ENCODE measurements around the gene LY6G6C.
"Not testable (repeated sequence)": the region's sequence is repeated elsewhere in the genome, so short reads cannot be mapped to it uniquely, and the experiment has no call there.

LY6G6C gene

GRCh38 chr6:31718265-31718664, 3.3 kb downstream of the LY6G6C start:
- H3K4me2 ChIP-seq: no peak overlapping the region
- no peaks in the 10 kb centered on the region for H3K27me3 ChIP-seq
- H3K4me3 ChIP-seq: no peak overlapping the region
- no peak overlapping the region for H3K27ac ChIP-seq
- H3K36me3 ChIP-seq: no peaks in the 10 kb centered on the region
- no peaks in the 10 kb centered on the region for H3K9me3 ChIP-seq
- H3K4me1 ChIP-seq: peaks cover 44% of the 10 kb centered on the region
- no peaks in the 10 kb centered on the region for H4K20me1 ChIP-seq
- TF ChIP-seq Cebpa-rat (IDR thresholded peaks at IDR 0.05): no peak
- H3K9ac ChIP-seq: no peak overlapping the region

GRCh38 chr6:31717499-31718222, 3.9 kb downstream of the LY6G6C start:
- Histone ChIP-seq H3K27ac (no peak overlapping the region), H3K4me3 (no peak overlapping the region), H3K4me1 (peaks cover 44% of the 10 kb centered on the region), H3K36me3 (no peaks in the 10 kb centered on the region), H3K27me3 (no peaks in the 10 kb centered on the region), H3K4me2 (no peak overlapping the region), H3K9me3 (no peaks in the 10 kb centered on the region), H4K20me1 (no peaks in the 10 kb centered on the region), H3K9ac (no peak overlapping the region)
- TF ChIP-seq Cebpa-rat (IDR thresholded peaks at IDR 0.05): no peak

- peak within 1 kb of the TSS; percentile 55 for H3K4me2 ChIP-seq
- peak within 1 kb of the TSS; percentile 63 for H3K27ac ChIP-seq
- no peak for TF ChIP-seq Cebpa-rat (IDR thresholded peaks at IDR 0.05)
- H3K27me3 ChIP-seq: no peaks in the 10 kb centered on the region
- H3K9me3 ChIP-seq: no peaks in the 10 kb centered on the region
- H4K20me1 ChIP-seq: no peaks in the 10 kb centered on the region
- H3K36me3 ChIP-seq: no peaks in the 10 kb centered on the region
- H3K4me1 ChIP-seq: peaks cover 52% of the 10 kb centered on the region
- H3K9ac ChIP-seq: peak within 1 kb of the TSS; percentile 55
- H3K4me3 ChIP-seq: no peak within 1 kb of the TSS
These were observed 6.3 kb downstream of the LY6G6C start, which contains the start of gene LY6G6D for GRCh38 chr6:31715022-31715958. TSS of gene LY6G6D (plus strand) at chr6:31715348. CDS start at chr6:31715356, 8 bp downstream.

GRCh38 chr6:31713991-31714684, 7.4 kb downstream of the LY6G6C start:
- H3K4me1 ChIP-seq: peaks cover 57% of the 10 kb centered on the region
- TF ChIP-seq Cebpa-rat (IDR thresholded peaks at IDR 0.05): no peak
- H3K4me3 ChIP-seq: no peak overlapping the region
- no peaks in the 10 kb centered on the region for H4K20me1 ChIP-seq
- peak overlapping the region; percentile 55 for H3K9ac ChIP-seq
- peak overlapping the region; percentile 63 for H3K27ac ChIP-seq
- H3K36me3 ChIP-seq: no peaks in the 10 kb centered on the region
- H3K27me3 ChIP-seq: no peaks in the 10 kb centered on the region
- peak overlapping the region; percentile 55 for H3K4me2 ChIP-seq
- no peaks in the 10 kb centered on the region for H3K9me3 ChIP-seq

GRCh38 chr6:31713465-31713864, 8.1 kb downstream of the LY6G6C start:
- H4K20me1 ChIP-seq: no peaks in the 10 kb centered on the region
- TF ChIP-seq Cebpa-rat (IDR thresholded peaks at IDR 0.05): no peak
- H3K27ac ChIP-seq: peak overlapping the region; percentile 63; the same call in 1 of the 2 replicates
- peak overlapping the region; percentile 55 for H3K4me2 ChIP-seq
- H3K9me3 ChIP-seq: no peaks in the 10 kb centered on the region
- no peak overlapping the region for H3K9ac ChIP-seq
- no peak overlapping the region for H3K4me3 ChIP-seq
- peaks cover 64% of the 10 kb centered on the region for H3K4me1 ChIP-seq
- H3K27me3 ChIP-seq: no peaks in the 10 kb centered on the region
- no peaks in the 10 kb centered on the region for H3K36me3 ChIP-seq

GRCh38 chr6:31712296-31712695, 9.2 kb downstream of the LY6G6C start:
- no peaks in the 10 kb centered on the region for H3K27me3 ChIP-seq
- H3K4me1 ChIP-seq: peaks cover 75% of the 10 kb centered on the region
- H3K27ac ChIP-seq: no peak overlapping the region; the same call in 1 of the 2 replicates
- no peak for TF ChIP-seq Cebpa-rat (IDR thresholded peaks at IDR 0.05)
- H3K4me2 ChIP-seq: peak overlapping the region; percentile 52
- H3K4me3 ChIP-seq: no peak overlapping the region
- H4K20me1 ChIP-seq: no peaks in the 10 kb centered on the region
- H3K9ac ChIP-seq: no peak overlapping the region
- H3K36me3 ChIP-seq: no peaks in the 10 kb centered on the region
- no peaks in the 10 kb centered on the region for H3K9me3 ChIP-seq

GRCh38 chr6:31711233-31711632, 10.3 kb downstream of the LY6G6C start:
- H3K4me3 ChIP-seq: no peak overlapping the region
- H3K9ac ChIP-seq: no peak overlapping the region
- no peaks in the 10 kb centered on the region for H4K20me1 ChIP-seq
- peaks cover 85% of the 10 kb centered on the region for H3K4me1 ChIP-seq
- no peaks in the 10 kb centered on the region for H3K36me3 ChIP-seq
- TF ChIP-seq Cebpa-rat (IDR thresholded peaks at IDR 0.05): no peak
- no peaks in the 10 kb centered on the region for H3K27me3 ChIP-seq
- peak overlapping the region; percentile 52 for H3K4me2 ChIP-seq
- H3K9me3 ChIP-seq: no peaks in the 10 kb centered on the region
- H3K27ac ChIP-seq: no peak overlapping the region

GRCh38 chr6:31710523-31711219, 10.9 kb downstream of the LY6G6C start:
- Histone ChIP-seq H3K4me3 (no peak overlapping the region), H3K9me3 (no peaks in the 10 kb centered on the region), H4K20me1 (no peaks in the 10 kb centered on the region), H3K9ac (no peak overlapping the region), H3K36me3 (no peaks in the 10 kb centered on the region), H3K27ac (no peak overlapping the region), H3K4me2 (peak overlapping the region; percentile 52), H3K27me3 (no peaks in the 10 kb centered on the region), H3K4me1 (peaks cover 85% of the 10 kb centered on the region)
- TF ChIP-seq Cebpa-rat (IDR thresholded peaks at IDR 0.05): no peak

GRCh38 chr6:31709157-31709556, 12.4 kb downstream of the LY6G6C start:
- not testable (repeated sequence) for H3K36me3 ChIP-seq, H4K20me1 ChIP-seq, H3K27ac ChIP-seq, H3K9ac ChIP-seq, H3K4me3 ChIP-seq, H3K9me3 ChIP-seq, H3K4me2 ChIP-seq, H3K27me3 ChIP-seq
- peaks cover 71% of the 10 kb centered on the region for H3K4me1 ChIP-seq
